Calu3 (cell line): ENCODE data around the gene SLC25A21. TPM values are rescaled to one million over a fixed set of nuclear protein-coding genes. Genes with fewer than 3 reads are reported as not detected.

ENCODE experiments used
- BruUV-seq: library from RNA; stranded (reverse); fragments of 400-500 nt; replicated peaks from 2 replicates; lab custom pipeline; 2021; lab: Mats Ljungman, UMichigan
- CTCF ChIA-PET: fragments of 300-600 bp; sonication (Branson Sonifier 250); formaldehyde crosslinking; loops from one replicate; lab custom pipeline; 2022; ENCODE audit warnings: antibody characterized with exemption; lab: Charles Lee
- DNase-seq: peaks from one replicate; pipeline ENCODE4 v3.0.0; 2022
- H3K27ac Mint-ChIP-seq: one replicate; pipeline ENCODE4 v1.8.0; 2022; ENCODE audit warnings: mixed read lengths; ENCODE audit not compliant: unreplicated experiment
- H3K27me3 Mint-ChIP-seq: one replicate; pipeline ENCODE4 v1.8.0; 2022; ENCODE audit warnings: mixed read lengths; ENCODE audit not compliant: unreplicated experiment
- H3K36me3 Mint-ChIP-seq: one replicate; pipeline ENCODE4 v1.8.0; 2022; ENCODE audit warnings: mild to moderate bottlenecking, moderate library complexity, mixed read lengths; ENCODE audit not compliant: insufficient read depth, unreplicated experiment
- H3K4me1 Mint-ChIP-seq: one replicate; pipeline ENCODE4 v1.8.0; 2022; ENCODE audit warnings: mild to moderate bottlenecking, low read depth, mixed read lengths; ENCODE audit not compliant: unreplicated experiment
- H3K4me3 Mint-ChIP-seq: one replicate; pipeline ENCODE4 v1.8.0; 2022; ENCODE audit warnings: mild to moderate bottlenecking, low read depth, moderate library complexity, mixed read lengths; ENCODE audit not compliant: unreplicated experiment
- H3K9me3 Mint-ChIP-seq: one replicate; pipeline ENCODE4 v1.8.0; 2022; ENCODE audit warnings: low read depth, mixed read lengths; ENCODE audit not compliant: unreplicated experiment
- intact Hi-C: fragments of 100-400 bp; cut with micrococcal nuclease; formaldehyde crosslinking; loops from one replicate; pipeline ENCODE4 v1.10.0; 2022; ENCODE audit not compliant: unreplicated experiment
- total RNA-seq: library from RNA; stranded (reverse); gene quantifications from 2 replicates; pipeline ENCODE4 v1.2.3, GENCODE V29; 2022
- TF ChIP-seq, protein P1 (sequence below): fragments of 200-600 bp; IDR thresholded peaks from one replicate; pipeline ENCODE4 v1.8.0; 2022; ENCODE audit warnings: antibody characterized with exemption; ENCODE audit not compliant: unreplicated experiment

SLC25A21 gene
- total RNA-seq, 1 experiment from 2014 or later: 1.4 TPM

DNA sequence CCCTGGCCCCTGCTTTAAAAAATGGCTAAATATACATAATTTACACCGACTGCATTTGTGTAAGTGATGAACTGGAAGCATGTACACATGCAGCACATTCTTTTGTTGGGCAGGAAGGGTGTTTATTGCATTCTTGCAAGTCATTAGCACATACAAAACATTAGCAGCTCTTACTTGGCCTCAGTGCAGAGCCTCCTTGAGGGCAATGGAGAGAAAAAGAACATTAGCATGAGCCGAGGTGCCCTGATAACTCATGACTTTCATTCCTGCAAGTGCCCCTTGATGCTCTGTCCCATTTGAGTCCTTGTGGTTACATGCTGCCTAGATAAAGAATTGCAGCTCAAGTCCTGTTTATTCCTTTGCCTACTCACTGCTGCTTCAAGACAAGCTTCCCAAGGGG is 448.9 kb downstream of the SLC25A21 start:
- H3K9me3 Mint-ChIP-seq: no peaks in the 10 kb centered on the region
- H3K4me3 Mint-ChIP-seq: no peak overlapping the region
- DNase-seq: no peak
- no peaks in the 10 kb centered on the region for H3K36me3 Mint-ChIP-seq
- TF ChIP-seq, protein P1, sequence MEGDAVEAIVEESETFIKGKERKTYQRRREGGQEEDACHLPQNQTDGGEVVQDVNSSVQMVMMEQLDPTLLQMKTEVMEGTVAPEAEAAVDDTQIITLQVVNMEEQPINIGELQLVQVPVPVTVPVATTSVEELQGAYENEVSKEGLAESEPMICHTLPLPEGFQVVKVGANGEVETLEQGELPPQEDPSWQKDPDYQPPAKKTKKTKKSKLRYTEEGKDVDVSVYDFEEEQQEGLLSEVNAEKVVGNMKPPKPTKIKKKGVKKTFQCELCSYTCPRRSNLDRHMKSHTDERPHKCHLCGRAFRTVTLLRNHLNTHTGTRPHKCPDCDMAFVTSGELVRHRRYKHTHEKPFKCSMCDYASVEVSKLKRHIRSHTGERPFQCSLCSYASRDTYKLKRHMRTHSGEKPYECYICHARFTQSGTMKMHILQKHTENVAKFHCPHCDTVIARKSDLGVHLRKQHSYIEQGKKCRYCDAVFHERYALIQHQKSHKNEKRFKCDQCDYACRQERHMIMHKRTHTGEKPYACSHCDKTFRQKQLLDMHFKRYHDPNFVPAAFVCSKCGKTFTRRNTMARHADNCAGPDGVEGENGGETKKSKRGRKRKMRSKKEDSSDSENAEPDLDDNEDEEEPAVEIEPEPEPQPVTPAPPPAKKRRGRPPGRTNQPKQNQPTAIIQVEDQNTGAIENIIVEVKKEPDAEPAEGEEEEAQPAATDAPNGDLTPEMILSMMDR: no peak
- H3K27ac Mint-ChIP-seq: no peak overlapping the region
- H3K27me3 Mint-ChIP-seq: peaks cover 12% of the 10 kb centered on the region
- BruUV-seq: no TSS peak
- no peaks in the 10 kb centered on the region for H3K4me1 Mint-ChIP-seq
- intact Hi-C loops: no loop called here
- CTCF ChIA-PET: interaction anchor here (1.2 kb wide), 1 partner anchor 11 kb away, joined by 3 read pairs; no protein-coding TSS in a partner anchor

DNA sequence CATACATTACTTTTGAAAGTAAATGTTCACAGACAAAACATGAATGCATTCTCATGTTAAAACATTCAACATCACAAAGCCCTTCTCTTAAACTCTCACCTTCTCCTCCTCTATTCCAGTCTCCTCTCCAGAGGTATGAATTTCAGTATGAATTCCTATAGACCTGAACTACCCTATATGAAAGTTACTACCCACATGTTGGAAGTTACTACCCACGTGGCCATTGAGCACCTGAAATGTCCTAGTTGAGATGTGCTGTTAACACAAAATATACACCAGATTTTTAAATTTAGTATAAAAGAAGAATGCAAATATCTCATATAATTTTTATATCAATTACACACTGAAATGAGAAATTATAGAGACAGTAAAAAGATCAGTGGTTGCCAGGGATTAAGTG is 450.5 kb downstream of the SLC25A21 start:
- H3K4me1 Mint-ChIP-seq: no peaks in the 10 kb centered on the region
- no peak for DNase-seq

DNA sequence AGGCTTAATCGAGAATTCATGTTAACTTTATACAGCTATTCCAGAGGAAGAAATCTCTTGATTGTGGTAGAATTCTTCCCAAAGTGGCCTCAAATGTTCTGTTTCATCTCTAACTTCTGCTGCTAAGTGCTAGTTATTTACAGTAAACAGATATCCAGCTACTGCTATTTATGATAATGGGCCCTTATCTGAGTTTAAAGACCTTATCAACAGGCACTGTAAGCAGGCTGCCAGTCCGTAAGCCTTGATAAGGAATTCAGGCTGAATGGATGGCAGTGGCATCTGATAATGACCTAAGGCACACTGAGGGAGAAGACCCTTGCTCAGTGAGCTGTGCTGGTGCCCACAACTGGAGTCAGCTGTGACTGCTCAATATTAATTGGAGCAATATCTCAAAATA is 451.7 kb downstream of the SLC25A21 start:
- CTCF ChIA-PET: interaction anchor here (0.7 kb wide), 1 partner anchor 10 kb away, joined by 5 read pairs; no protein-coding TSS in a partner anchor
- Mint-ChIP-seq H3K27ac (no peak overlapping the region), H3K9me3 (no peaks in the 10 kb centered on the region), H3K27me3 (peaks cover 12% of the 10 kb centered on the region), H3K4me3 (no peak overlapping the region), H3K4me1 (no peaks in the 10 kb centered on the region), H3K36me3 (no peaks in the 10 kb centered on the region)
- TF ChIP-seq, protein P1: no peak
- intact Hi-C loops: no loop called here
- no peak for DNase-seq
- no TSS peak for BruUV-seq

More for the DNA sequence above, 450.5 kb downstream of the SLC25A21 start:
- intact Hi-C loops: no loop called here
- TF ChIP-seq, protein P1: no peak
- H3K36me3 Mint-ChIP-seq: no peaks in the 10 kb centered on the region
- CTCF ChIA-PET: no interaction called here
- H3K27me3 Mint-ChIP-seq: peaks cover 12% of the 10 kb centered on the region
- H3K27ac Mint-ChIP-seq: no peak overlapping the region
- no peak overlapping the region for H3K4me3 Mint-ChIP-seq
- BruUV-seq: no TSS peak
- H3K9me3 Mint-ChIP-seq: no peaks in the 10 kb centered on the region

DNA sequence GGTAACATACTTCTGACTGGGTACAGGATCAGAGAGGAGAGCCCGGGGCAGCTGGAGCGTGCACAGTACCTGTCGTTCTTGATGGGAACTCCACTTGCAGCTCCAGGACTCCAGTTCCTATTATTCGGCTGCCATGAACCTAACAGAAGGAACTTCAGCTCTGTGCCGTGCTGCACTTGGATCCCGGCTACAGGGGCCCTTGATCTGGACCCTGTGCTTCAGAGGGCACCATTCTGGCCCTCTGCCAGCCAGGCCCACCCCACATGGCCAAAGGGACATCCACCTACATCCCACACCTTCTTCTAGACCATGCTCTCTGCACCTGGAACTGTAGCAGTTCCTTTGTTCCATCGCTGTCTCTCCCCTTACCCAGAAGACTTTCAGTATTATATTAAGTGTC is 452.6 kb downstream of the SLC25A21 start:
- CTCF ChIA-PET: interaction anchor here (0.7 kb wide), 1 partner anchor 9 kb away, joined by 5 read pairs; no protein-coding TSS in a partner anchor
- BruUV-seq: no TSS peak
- intact Hi-C loops: no loop called here
- Mint-ChIP-seq H3K36me3 (no peaks in the 10 kb centered on the region), H3K4me3 (no peak overlapping the region), H3K27me3 (peaks cover 12% of the 10 kb centered on the region), H3K4me1 (no peaks in the 10 kb centered on the region), H3K9me3 (no peaks in the 10 kb centered on the region), H3K27ac (no peak overlapping the region)
- TF ChIP-seq, protein P1: no peak
- DNase-seq: no peak
